Tibial artery (tissue), 4 donors: Measurements from ENCODE around the gene AFF4.

Experiments
- DNase-seq, 2 donors: peaks; one replicate each; pipeline ENCODE4 v3.0.0-alpha.2; 2019
- H3K27ac ChIP-seq, 2 donors: fragments of 200-600 bp; sonication (generic) in 1 of 2; 1 replicate in 1 of 2; 2 replicates in 1 of 2; pipeline ENCODE4 v1.5.1; 2018 to 2019; ENCODE audit warnings: mild to moderate bottlenecking in 1 of 2
- H3K27me3 ChIP-seq, 2 donors: fragments of 200-600 bp; sonication (generic) in 1 of 2; one replicate each; pipeline versions ENCODE4 v1.5.1 to v1.6.0; 2016 to 2019
- H3K36me3 ChIP-seq, 3 donors: fragments of 200-600 bp; sonication (generic) in 2 of 3; one replicate each; pipeline ENCODE4 v1.5.1; 2016 to 2019; ENCODE audit warnings: mild to moderate bottlenecking in 2 of 3
- H3K4me1 ChIP-seq, 4 donors: fragments of 200-600 bp; sonication (generic) in 2 of 4; 1 replicate in 3 of 4; 2 replicates in 1 of 4; pipeline ENCODE4 v1.5.1; 2016 to 2019
- H3K4me3 ChIP-seq, 2 donors: fragments of 200-600 bp; sonication (generic) in 1 of 2; 1 replicate in 1 of 2; 2 replicates in 1 of 2; pipeline ENCODE4 v1.5.1; 2018 to 2019; ENCODE audit warnings: mild to moderate bottlenecking in 2 of 2
- H3K9me3 ChIP-seq, 3 donors: fragments of 200-600 bp; sonication (generic) in 1 of 3; one replicate each; pipeline ENCODE4 v1.5.1; 2016 to 2019
- CTCF ChIP-seq, 2 experiments: fragments of 200-600 bp in 1 of 2; fragments of 450-650 bp in 1 of 2; IDR thresholded peaks; one replicate each; pipeline ENCODE4 v1.5.1; 2017 to 2019; ENCODE audit warnings: antibody characterized with exemption in 2 of 2, mild to moderate bottlenecking in 1 of 2, moderate library complexity in 1 of 2
- intact Hi-C: fragments of 100-400 bp; cut with DNase I; formaldehyde crosslinking; loops from one replicate; pipeline ENCODE4 v1.15.0; 2023; ENCODE audit warnings: low total_unique reads

AFF4 gene

GRCh38 chr5:132889501-132889900 is 73.9 kb downstream of the AFF4 start:
- intact Hi-C loops, result no loop called here
- H3K4me3 ChIP-seq, result no peak overlapping the region
- no peaks in the 10 kb centered on the region for H3K27me3 ChIP-seq
- no peaks in the 10 kb centered on the region for H3K9me3 ChIP-seq
- no peak for TF ChIP-seq CTCF (IDR thresholded peaks at IDR 0.05)
- H3K36me3 ChIP-seq, result peaks cover 71 to 94% (median 93%) of the 10 kb centered on the region in 3 donors
- H3K27ac ChIP-seq, result no peak overlapping the region
- peaks cover 0 to 3% (median under 1%) of the 10 kb centered on the region in 4 donors for H3K4me1 ChIP-seq
- DNase-seq, result no peak

- DNase-seq, result no peak
- H3K4me1 ChIP-seq, result no peaks in the 10 kb centered on the region
- H3K36me3 ChIP-seq, result peaks cover 65 to 91% (median 80%) of the 10 kb centered on the region in 3 donors
- intact Hi-C loops, result no loop called here
- no peak overlapping the region for H3K4me3 ChIP-seq
- no peak overlapping the region for H3K27ac ChIP-seq
- no peak for TF ChIP-seq CTCF (IDR thresholded peaks at IDR 0.05)
- H3K9me3 ChIP-seq, result no peaks in the 10 kb centered on the region
- H3K27me3 ChIP-seq, result no peaks in the 10 kb centered on the region
These were observed 76.2 kb downstream of the AFF4 start for GRCh38 chr5:132887283-132887682.

- no peak for DNase-seq
- no peaks in the 10 kb centered on the region for H3K4me1 ChIP-seq
- H3K4me3 ChIP-seq, result no peak overlapping the region
- no peak for TF ChIP-seq CTCF (IDR thresholded peaks at IDR 0.05)
- no peak overlapping the region for H3K27ac ChIP-seq
- H3K36me3 ChIP-seq, result peaks cover 63 to 93% (median 78%) of the 10 kb centered on the region in 3 donors
- intact Hi-C loops, result no loop called here
- H3K9me3 ChIP-seq, result no peaks in the 10 kb centered on the region
- H3K27me3 ChIP-seq, result no peaks in the 10 kb centered on the region
These were observed 77.2 kb downstream of the AFF4 start for GRCh38 chr5:132886064-132886823.

- Histone ChIP-seq H3K4me3 (no peak overlapping the region), H3K27ac (no peak overlapping the region), H3K27me3 (no peaks in the 10 kb centered on the region), H3K4me1 (no peaks in the 10 kb centered on the region), H3K9me3 (no peaks in the 10 kb centered on the region), H3K36me3 (peaks cover 78 to 93% (median 80%) of the 10 kb centered on the region in 3 donors)
- no peak for DNase-seq
- no peak for TF ChIP-seq CTCF (IDR thresholded peaks at IDR 0.05)
- intact Hi-C loops, result no loop called here
These were observed 78.9 kb downstream of the AFF4 start for GRCh38 chr5:132884548-132884947.

GRCh38 chr5:132883261-132883834 is 80.1 kb downstream of the AFF4 start:
- H3K4me1 ChIP-seq, result no peaks in the 10 kb centered on the region
- peak in 1 of 2 donors; percentile 46 for DNase-seq
- H3K27ac ChIP-seq, result no peak overlapping the region
- peaks cover 78 to 93% (median 81%) of the 10 kb centered on the region in 3 donors for H3K36me3 ChIP-seq
- intact Hi-C loops, result no loop called here
- H3K27me3 ChIP-seq, result no peaks in the 10 kb centered on the region
- peak; percentile 54 to 57 for TF ChIP-seq CTCF (IDR thresholded peaks at IDR 0.05)
- H3K9me3 ChIP-seq, result no peaks in the 10 kb centered on the region
- H3K4me3 ChIP-seq, result no peak overlapping the region
